ENCODE results near the gene MLKL.

The MLKL gene

DNA sequence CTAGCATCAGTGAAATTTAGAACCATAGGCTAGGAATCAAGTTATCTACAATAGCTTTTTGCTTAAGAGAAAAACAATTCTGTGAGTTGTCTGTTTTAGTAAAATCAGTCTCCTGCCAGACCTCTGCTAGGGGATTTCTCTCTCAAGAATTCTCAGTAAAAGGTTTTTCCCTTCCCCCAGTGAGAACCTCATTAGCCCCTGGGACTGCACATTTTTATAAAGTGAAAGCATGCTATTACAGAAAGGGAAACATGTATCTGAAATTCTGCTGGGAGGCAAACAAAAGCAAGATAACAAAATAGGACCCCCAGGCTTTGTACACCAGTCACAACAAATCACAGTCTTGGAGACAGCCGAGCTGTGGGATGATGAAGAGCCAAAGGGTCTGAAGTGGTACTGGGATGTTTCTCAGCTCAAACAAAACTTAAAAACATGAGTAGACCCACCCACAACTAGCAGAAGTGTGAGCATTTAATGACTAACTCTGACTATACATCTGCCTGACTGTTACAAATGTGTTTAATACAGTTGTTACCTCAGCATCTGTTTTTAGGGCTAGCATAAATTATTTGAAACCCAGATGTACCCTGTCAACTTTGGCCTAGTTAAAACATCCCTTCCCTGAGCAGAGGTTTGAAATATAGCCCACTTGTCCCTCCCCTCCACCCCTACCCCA lies 73.8 kb downstream of the MLKL start:
- Histone ChIP-seq H3K36me3 (ENCODE audit: control insufficient read depth, insufficient read depth, low read length) (peaks cover 79% of the 10 kb centered on the region), H3K4me3 (ENCODE audit: insufficient read depth, low read depth, low read length, poor library complexity, severe bottlenecking) (no peak overlapping the region), H3K27me3 (replicated peaks; ENCODE audit: control insufficient read depth, insufficient read depth, low read length, poor library complexity, severe bottlenecking) (no peaks in the 10 kb centered on the region), H3K27ac (ENCODE audit: insufficient read depth, low read length, poor library complexity, severe bottlenecking) (no peak overlapping the region), H3K9me3 (ENCODE audit: control insufficient read depth, low read length) (no peaks in the 10 kb centered on the region), H3K4me1 (ENCODE audit: control insufficient read depth, insufficient read depth, low read length, poor library complexity, severe bottlenecking) (no peaks in the 10 kb centered on the region)
- DNase-seq = no peak

DNA sequence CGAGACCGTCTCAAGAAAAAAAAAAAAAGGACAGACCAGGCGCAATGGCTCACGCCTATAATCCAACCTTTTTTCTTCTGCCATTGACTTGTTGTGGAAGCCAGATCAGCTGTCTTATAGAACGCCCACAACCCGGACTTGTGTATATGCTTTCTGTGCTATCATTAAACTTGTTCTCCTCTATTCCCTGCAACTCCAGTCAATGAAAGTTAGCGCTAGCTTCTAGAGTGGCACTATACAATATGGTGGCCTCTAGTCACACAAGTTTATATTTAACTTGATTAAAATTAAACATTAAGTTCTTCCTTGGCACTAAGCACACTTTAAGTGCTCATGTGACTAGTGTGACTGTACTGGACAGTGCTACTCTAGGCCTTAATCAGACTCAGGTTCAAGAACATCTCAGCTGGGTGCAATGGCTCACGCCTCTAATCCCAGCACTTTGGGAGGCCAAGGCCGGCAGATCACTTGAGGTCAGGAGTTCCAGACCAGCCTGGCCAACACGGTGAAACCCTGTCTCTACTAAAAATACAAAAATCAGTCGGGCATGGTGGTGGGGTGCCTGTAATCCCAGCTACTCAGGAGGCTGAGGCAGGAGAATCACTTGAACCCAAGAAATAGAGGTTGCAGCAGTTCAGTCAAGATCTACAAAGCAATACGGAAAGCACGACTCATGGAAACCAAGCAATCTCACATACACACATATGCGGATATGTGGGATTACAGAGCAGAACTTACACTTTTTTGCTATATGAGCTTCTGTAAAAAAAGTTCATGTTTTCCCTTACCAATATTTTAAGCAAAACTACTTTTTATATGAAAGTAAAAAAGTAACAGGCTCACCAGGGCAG lies 74.9 kb downstream of the MLKL start:
- no peaks in the 10 kb centered on the region for H3K9me3 ChIP-seq (ENCODE audit: control insufficient read depth, low read length)
- peaks cover 68% of the 10 kb centered on the region for H3K36me3 ChIP-seq (ENCODE audit: control insufficient read depth, insufficient read depth, low read length)
- no peak overlapping the region for H3K27ac ChIP-seq (ENCODE audit: insufficient read depth, low read length, poor library complexity, severe bottlenecking)
- H3K4me1 ChIP-seq (ENCODE audit: control insufficient read depth, insufficient read depth, low read length, poor library complexity, severe bottlenecking) = no peaks in the 10 kb centered on the region
- DNase-seq = no peak
- H3K27me3 ChIP-seq (replicated peaks; ENCODE audit: control insufficient read depth, insufficient read depth, low read length, poor library complexity, severe bottlenecking) = no peaks in the 10 kb centered on the region
- H3K4me3 ChIP-seq (ENCODE audit: insufficient read depth, low read depth, low read length, poor library complexity, severe bottlenecking) = no peak overlapping the region

DNA sequence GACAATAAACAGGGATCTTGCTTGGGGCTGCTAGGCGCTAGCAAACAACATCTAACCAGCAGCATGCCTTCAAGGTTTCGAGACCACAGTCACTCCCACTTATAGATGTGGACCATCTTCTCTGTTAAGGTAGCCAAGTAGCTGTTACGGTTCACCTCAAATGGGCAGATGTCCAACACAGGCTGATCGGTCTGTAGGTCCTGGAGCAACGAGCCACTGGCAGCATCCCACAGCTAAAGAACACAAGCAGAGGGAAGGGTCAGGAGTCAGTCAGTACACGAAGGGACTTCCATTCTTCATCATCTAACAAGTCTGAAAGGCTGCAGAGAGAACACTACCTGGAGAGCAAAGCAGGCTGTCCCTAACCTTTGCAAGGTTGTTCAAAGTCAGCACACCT lies 76.8 kb downstream of the MLKL start:
- no peak overlapping the region for H3K27ac ChIP-seq (ENCODE audit: insufficient read depth, low read length, poor library complexity, severe bottlenecking)
- H3K4me1 ChIP-seq (ENCODE audit: control insufficient read depth, insufficient read depth, low read length, poor library complexity, severe bottlenecking) = no peaks in the 10 kb centered on the region
- no peak for DNase-seq
- H3K27me3 ChIP-seq (replicated peaks; ENCODE audit: control insufficient read depth, insufficient read depth, low read length, poor library complexity, severe bottlenecking) = no peaks in the 10 kb centered on the region
- H3K36me3 ChIP-seq (ENCODE audit: control insufficient read depth, insufficient read depth, low read length) = peaks cover 50% of the 10 kb centered on the region
- H3K9me3 ChIP-seq (ENCODE audit: control insufficient read depth, low read length) = no peaks in the 10 kb centered on the region
- H3K4me3 ChIP-seq (ENCODE audit: insufficient read depth, low read depth, low read length, poor library complexity, severe bottlenecking) = no peak overlapping the region

DNA sequence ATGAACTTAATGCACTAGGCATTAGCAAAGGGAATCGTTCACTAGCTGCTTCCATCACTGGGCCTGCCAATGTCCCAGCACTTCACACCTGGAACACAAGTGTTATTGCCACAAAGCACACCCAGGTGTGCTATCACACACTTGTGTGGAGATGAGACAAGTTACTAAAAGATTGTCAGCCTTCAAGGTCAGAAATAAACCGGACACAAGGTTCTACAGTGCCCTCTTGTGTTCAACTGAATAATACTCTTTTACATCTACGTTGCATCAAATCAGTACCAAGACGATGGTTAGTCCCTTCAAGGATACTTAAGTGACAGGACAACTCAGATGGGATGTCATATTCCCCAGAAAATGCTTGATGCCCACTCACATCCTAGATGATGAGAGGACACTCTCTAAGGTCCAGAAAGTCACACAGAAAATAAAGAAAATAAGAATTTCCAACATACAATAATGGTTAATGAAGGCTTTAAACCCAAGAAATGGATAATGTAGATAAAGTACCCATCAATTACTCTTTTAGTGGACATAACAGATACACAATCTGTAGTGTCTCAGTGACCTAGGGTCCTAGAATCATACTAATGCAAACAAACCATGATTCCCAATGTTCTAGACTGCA lies 77.3 kb downstream of the MLKL start:
- Histone ChIP-seq H3K27ac (ENCODE audit: insufficient read depth, low read length, poor library complexity, severe bottlenecking) (no peak overlapping the region), H3K4me3 (ENCODE audit: insufficient read depth, low read depth, low read length, poor library complexity, severe bottlenecking) (no peak overlapping the region), H3K36me3 (ENCODE audit: control insufficient read depth, insufficient read depth, low read length) (peaks cover 44% of the 10 kb centered on the region), H3K27me3 (replicated peaks; ENCODE audit: control insufficient read depth, insufficient read depth, low read length, poor library complexity, severe bottlenecking) (no peaks in the 10 kb centered on the region), H3K9me3 (ENCODE audit: control insufficient read depth, low read length) (no peaks in the 10 kb centered on the region), H3K4me1 (ENCODE audit: control insufficient read depth, insufficient read depth, low read length, poor library complexity, severe bottlenecking) (no peaks in the 10 kb centered on the region)
- no peak for DNase-seq

DNA sequence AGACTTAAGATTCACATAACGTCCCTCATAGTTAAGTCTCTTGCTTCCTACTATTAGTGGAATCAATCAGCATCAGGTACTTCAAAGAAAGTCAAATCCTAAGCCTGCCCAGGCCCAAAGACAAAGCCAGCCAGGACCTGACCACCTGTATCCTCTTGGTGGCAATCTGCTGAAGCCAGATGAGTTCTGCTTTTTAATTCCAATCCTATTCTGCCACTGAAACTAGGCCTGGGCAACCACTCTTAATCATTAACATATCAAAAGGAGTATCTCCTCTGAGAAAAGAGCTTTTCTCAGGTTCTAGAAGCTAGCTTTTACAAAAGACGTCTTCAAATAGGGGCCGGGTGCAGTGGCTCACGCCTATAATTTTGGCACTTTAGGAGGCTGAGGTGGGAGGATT lies 78.7 kb downstream of the MLKL start:
- Histone ChIP-seq H3K36me3 (ENCODE audit: control insufficient read depth, insufficient read depth, low read length) (peaks cover 31% of the 10 kb centered on the region), H3K9me3 (ENCODE audit: control insufficient read depth, low read length) (no peaks in the 10 kb centered on the region), H3K27me3 (replicated peaks; ENCODE audit: control insufficient read depth, insufficient read depth, low read length, poor library complexity, severe bottlenecking) (no peaks in the 10 kb centered on the region), H3K4me3 (ENCODE audit: insufficient read depth, low read depth, low read length, poor library complexity, severe bottlenecking) (no peak overlapping the region), H3K4me1 (ENCODE audit: control insufficient read depth, insufficient read depth, low read length, poor library complexity, severe bottlenecking) (no peaks in the 10 kb centered on the region), H3K27ac (ENCODE audit: insufficient read depth, low read length, poor library complexity, severe bottlenecking) (no peak overlapping the region)
- no peak for DNase-seq

Data from effector memory CD4-positive, alpha-beta T cell (primary cell).